LoVo (cell line): ENCODE measurements around the gene PRRT3.
"Not testable (repeated sequence)": the region's sequence is repeated elsewhere in the genome, so short reads cannot be mapped to it uniquely, and the experiment has no call there.

Source experiments
- DNase-seq: peaks from one replicate; pipeline ENCODE4 v3.0.0-alpha.2; 2016; ENCODE audit warnings: low spot score

Gene PRRT3

DNA sequence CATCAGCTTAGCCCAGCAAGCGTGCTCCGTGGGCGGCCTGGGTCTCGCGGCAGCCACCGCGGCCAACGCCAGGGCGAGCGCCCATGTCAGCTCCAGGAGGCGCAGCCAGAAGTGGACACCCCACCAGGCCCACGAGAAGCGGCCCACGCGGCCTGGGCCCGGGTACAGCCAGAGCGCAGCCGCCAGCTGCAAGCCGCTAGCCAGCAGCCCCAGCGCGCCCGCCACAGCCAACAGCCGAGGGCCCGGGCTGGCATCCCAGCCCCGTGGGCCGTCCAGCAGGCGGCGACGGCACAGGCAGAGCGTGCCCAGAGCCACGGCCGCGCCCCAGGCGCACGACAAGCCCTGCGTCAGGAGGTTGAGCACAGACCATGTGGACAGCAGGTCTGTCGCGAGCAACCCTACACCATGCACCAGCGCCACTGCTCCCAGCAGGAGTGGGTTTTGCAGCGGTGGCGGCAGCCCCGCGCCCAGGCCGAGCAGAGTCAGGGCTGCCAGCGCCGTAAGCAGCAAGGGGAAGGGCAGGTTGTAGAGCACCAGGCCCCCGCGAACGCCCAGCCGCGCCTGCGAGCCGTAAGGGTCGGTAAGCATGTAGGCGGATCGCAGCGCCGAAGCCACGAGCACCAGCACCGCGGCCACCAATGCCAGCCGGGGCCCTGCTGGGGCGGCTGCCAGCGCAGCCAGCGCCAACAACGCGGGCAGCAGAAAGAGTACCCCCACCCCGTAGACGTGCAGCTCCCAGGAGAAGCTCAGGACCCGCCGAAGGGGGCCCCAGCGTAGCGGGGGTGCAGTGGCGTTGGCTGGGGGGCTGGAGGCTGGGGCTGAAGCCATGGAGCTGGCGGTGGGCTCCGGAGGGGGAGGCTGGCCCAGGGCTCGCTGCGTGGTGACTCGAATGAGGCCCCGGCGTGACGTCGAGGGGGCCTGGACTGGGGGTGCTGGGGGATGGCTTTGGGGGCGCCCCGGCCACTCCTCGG, 4.9 kb downstream of the PRRT3 start:
- DNase-seq, result peak; percentile 89

DNA sequence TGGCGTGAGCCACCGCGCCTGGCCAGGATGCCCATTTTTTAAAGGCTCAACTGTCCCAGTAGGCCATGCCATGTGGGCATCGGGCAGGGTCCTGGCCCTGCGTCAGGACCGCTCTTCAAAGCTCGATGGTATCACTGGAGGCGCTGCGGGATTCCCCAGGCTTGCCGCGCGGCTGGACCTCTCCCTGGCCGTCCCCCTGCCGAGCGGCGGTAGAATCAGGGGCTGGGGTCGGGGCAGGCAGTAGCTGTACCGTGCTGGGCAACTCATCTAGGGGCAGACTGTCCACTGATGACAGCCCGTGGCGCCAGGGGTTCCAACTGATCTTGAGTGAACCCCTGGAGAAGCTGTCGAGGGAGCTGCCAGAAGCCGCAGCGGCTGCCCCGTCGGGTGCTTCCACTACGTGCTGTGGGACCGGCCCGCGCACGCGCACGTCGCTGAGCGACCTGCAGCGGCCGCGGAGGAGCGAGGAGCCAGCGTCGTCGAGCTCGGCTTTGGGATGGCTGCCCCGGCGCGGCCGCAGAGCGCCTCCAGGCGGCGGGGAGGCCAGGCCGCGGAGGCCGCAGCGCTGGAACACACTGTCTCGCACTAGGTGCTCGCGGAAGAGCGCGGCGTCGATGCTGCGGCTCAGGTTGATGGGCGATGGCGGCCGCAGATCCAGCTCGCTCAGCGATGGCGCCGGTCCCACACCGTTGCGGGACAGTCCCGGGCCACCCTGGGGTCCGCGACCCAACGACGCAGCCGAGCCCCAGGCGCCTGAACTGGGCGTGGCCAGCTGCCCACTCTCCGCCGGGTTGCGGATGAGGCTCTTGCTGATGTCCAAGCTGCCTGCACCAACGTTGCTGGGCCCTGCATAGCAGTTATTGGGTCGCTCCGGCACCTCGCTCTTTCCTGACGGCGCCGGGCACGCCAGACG, 5.8 kb downstream of the PRRT3 start:
- DNase-seq, result peak; percentile 85

DNA sequence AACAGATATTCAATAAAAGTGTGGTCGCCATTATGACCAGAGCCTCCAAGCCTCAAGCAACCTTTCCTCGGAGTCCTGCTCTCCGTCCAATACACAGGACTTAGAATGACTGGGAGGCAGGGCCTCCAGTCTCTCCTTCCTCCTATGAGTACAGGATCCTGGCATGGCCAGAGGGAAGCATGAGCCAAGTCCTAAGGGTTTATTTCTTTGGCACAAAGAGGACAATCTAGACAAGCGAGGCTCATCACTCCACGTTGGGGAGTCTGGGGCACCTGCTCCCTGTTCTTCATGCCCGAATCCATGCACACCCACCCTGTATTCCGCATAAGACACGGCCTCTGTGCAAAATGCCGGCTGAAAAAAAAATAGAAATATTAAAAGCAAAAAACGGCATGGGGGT, 6.8 kb downstream of the PRRT3 start:
- no peak for DNase-seq

DNA sequence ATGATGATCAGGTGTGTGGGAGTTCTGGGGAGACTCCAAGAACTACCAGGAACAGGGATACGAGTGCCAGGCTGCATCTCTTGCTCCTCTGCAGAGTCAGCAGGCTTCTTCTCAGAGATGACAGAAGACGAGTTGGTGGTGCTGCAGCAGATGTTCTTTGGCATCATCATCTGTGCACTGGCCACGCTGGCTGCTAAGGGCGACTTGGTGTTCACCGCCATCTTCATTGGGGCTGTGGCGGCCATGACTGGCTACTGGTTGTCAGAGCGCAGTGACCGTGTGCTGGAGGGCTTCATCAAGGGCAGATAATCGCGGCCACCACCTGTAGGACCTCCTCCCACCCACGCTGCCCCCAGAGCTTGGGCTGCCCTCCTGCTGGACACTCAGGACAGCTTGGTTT, 7.9 kb downstream of the PRRT3 start:
- DNase-seq, result no peak

DNA sequence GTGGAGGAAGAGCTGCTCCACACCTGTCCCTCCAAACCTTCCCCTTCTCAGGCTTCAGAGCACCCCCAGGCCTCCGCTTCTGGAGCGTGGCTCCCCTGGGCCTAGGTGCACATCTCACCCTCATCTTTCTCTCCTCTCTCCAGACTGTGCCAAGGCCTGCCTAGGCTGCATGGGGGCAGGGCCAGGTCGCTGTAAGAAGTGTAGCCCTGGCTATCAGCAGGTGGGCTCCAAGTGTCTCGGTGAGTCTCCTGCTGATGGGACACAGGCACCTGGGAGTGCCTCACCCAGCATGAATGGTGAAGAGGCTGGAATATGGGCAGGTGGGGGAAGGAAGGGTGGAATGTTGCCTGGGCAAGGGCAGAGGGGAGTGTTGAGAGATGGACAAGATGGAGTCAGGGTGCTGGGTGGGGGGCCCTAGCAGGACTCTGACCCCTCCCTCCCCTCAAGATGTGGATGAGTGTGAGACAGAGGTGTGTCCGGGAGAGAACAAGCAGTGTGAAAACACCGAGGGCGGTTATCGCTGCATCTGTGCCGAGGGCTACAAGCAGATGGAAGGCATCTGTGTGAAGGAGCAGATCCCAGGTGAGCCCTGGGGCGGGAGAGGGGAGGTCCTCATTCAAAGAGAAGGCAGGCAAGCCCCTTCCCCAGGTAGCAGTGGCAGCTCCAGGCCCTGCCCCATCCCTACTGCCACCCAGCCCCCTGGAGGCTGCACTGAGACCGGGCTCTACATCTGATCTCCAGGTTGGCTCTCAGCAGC, 9.1 kb downstream of the PRRT3 start:
- no peak for DNase-seq

DNA sequence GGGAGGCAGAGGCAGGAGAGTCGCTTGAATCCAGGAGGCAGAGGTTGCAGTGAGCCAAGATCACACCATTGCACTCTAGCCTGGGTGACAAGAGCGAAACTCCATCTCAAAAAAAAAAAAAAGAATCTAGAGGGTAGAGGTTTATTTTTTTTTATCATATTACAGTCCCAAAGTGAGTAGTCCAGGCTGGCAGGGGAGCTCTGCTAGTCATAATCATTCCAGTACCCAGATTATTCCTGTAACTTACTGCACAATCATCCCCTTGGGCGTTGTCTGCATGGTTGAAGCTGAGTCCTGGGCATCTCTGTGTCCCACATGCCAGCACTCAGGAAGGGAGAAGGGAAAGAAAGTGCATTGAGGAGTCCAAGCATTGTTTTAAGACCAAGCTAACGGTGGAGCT, 10.0 kb downstream of the PRRT3 start:
- DNase-seq, result no peak

DNA sequence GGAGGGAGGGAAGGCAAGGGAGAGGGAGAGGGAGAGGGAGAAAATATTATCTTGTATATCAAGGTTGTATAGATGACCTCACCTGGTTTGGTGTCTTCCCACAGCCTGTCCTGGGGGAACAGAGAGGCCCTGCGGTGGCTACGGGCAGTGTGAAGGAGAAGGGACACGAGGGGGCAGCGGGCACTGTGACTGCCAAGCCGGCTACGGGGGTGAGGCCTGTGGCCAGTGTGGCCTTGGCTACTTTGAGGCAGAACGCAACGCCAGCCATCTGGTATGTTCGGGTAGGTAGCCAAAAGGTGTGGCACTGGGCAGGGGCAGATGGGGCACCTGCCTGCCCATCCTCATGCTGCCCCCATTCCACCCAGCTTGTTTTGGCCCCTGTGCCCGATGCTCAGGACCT, 11.5 kb downstream of the PRRT3 start:
- DNase-seq, result no peak

DNA sequence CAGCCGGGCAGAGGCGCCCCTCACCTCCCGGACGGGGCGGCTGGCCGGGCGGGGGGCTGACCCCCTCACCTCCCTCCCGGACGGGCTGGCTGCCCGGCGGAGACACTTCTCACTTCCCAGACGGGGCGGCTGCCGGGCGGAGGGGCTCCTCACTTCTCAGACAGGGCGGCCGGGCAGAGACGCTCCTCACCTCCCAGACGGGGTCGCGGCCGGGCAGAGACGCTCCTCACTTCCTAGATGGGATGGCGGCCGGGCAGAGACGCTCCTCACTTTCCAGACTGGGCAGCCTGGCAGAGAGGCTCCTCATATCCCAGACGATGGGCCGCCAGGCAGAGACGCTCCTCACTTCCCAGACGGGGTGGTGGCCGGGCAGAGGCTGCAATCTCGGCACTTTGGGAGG, 12.3 kb downstream of the PRRT3 start:
- DNase-seq, result not testable (repeated sequence)

DNA sequence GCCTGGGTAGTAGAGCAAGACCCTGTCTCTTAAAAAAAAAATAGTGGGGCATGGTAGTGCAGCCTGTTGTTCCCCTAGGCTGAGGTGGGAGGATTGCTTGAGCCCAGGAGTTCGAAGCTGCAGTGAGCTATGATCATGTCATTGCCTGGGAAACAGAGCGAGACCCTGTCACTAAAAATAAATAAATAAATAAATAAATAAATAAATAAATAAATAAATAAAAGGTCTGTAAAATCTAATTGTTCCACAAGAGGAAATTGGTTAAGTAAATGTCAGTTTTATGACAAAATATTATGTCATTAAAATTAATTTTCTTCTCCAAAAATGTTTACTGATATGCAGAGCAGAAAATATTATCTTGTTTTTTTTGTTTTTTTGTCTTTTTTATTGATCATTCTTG, 13.2 kb downstream of the PRRT3 start:
- DNase-seq, result no peak

DNA sequence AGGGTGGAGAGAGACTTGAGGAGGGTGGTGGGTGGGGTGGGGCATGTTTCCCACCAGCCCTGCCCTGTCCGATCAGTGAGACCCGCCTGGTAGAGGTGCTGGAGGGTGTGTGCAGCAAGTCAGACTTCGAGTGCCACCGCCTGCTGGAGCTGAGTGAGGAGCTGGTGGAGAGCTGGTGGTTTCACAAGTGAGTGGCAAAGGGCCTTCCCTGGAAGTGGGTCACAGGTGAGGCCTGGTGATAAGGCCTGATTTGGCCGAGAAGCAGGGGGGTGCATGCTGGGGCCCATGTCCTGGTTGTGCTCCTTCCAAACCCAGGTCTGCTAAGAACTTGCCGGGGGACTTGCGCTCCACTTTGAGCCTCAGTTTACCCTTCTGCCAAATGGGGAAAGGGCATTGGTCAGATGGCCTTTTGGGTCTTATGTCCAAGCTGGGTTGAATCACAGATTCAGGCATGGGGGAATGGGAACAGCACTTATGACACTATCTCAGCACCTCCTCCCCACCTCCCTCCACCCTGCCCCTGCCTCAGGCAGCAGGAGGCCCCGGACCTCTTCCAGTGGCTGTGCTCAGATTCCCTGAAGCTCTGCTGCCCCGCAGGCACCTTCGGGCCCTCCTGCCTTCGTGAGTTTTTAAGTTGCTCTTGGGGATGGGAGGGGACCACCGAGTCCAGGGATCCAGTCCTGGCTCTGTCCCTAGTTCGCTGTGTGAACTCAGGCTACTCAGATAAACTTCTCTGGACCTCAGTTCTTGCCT, 14.5 kb downstream of the PRRT3 start:
- DNase-seq, result no peak

DNA sequence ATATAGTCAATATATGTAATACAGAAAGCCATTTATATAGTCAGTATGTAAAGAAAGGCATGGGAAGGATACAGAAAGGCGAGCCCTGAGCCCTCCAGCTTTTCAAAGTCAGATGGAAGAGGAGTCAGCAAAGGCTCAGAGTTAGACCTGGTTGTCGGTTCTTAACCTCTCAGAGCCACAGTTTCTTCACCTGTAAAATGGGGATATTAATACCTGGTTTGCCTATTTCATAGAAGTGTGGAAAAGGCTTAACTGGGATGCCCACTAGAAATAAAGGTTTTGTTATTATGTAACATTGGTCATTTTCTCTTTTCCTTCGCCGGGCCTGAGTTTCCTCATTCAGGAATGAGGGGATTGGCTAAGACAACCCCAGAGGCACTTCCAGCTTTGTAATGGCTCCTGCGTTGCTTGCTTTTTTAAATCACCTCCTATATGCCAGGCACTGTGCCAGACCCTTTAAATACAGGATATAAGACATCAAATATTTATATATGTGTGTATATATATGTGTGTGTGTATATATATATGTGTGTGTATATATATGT, 16.2 kb downstream of the PRRT3 start:
- DNase-seq, result no peak

DNA sequence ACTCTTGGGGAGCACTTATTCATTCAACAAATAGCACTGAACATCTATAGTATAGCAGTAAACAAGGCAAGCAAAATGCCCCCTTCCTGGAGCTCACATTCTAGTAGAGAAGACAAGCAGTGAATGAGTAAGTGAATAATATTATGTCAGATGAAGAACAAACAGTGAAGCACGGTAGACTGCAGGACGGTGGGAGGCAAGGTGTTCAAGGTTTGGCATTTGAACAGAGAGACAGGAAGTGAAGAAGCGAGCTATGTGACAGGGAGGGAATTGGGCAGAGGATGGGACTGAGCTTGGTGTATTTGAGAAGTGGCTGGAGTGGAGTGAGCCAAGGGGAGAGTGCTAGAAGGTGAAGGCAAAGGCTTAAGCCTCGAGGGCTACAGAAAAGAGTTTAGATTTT, 17.2 kb downstream of the PRRT3 start:
- DNase-seq, result no peak

DNA sequence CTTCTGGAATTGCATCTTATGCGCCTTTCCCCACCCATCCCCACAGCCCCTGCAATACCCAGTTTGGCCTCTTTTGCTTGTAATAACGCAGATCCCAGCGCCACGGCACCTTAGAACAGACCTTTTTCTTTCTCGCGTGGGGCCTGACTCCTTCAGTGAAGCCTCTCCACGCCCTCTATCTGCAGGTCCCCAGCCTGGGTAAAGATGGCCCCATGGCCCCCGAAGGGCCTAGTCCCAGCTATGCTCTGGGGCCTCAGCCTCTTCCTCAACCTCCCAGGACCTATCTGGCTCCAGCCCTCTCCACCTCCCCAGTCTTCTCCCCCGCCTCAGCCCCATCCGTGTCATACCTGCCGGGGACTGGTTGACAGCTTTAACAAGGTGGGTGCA, 18.0 kb downstream of the PRRT3 start:
- no peak for DNase-seq

DNA sequence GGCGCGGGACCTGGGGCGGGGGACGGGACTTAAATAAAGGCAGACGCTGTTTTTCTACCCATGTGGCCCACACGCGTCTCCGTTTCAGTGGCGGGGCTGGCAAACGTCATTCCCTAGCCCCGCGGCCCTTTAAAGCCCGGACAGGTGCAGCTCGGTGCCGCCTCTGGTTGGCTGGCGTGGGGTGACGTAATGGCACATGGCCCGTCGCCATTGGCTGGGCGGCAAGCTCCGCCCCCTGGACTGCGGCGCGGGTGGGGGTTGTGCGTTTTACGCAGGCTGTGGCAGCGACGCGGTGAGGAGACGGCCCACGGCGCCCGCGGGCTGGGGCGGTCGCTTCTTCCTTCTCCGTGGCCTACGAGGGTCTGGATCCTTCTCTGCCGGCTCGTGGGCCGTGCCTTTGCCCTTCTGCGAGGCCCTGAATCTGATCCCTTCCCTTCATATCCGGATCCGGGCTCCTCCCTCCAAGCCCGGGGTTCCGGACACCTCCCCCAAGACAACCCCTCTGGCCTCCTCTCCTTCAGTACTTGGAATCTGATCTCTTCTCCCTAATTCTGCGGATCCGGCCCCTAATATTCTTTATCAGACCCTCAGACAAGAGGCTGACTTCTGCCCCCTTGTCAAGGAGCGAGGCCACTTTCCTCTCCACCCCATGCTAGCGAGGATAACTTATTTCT, 18.5 kb downstream of the PRRT3 start, which contains the start of gene CRELD1:
TSS of gene CRELD1 (plus strand) at position 274 of the 674 bp plus-strand sequence. CDS start 605 bp downstream, outside the sequence.
- peak; percentile 96 for DNase-seq

DNA sequence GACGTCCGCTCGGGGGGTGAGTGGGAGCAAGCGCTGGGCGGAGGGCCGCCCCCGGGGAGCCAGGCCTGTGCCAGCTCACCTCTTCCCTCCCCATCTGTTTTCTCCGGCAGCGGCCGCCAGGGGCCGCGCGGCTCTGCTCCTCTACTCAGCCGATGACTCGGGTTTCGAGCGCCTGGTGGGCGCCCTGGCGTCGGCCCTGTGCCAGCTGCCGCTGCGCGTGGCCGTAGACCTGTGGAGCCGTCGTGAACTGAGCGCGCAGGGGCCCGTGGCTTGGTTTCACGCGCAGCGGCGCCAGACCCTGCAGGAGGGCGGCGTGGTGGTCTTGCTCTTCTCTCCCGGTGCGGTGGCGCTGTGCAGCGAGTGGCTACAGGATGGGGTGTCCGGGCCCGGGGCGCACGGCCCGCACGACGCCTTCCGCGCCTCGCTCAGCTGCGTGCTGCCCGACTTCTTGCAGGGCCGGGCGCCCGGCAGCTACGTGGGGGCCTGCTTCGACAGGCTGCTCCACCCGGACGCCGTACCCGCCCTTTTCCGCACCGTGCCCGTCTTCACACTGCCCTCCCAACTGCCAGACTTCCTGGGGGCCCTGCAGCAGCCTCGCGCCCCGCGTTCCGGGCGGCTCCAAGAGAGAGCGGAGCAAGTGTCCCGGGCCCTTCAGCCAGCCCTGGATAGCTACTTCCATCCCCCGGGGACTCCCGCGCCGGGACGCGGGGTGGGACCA, 19.2 kb downstream of the PRRT3 start:
- DNase-seq, result peak; percentile 82

DNA sequence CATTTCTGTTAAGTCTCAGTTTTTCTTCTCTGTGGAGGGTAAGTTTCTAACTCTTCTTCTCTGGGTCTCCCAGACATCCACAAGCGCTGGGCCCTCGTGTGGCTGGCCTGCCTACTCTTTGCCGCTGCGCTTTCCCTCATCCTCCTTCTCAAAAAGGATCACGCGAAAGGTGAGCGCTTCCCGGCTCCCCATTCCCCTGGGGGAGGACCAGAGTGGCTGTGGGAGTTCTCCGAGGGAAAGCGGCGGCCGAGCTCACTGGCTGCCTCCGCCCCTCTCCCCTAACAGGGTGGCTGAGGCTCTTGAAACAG, 19.7 kb downstream of the PRRT3 start:
- no peak for DNase-seq

DNA sequence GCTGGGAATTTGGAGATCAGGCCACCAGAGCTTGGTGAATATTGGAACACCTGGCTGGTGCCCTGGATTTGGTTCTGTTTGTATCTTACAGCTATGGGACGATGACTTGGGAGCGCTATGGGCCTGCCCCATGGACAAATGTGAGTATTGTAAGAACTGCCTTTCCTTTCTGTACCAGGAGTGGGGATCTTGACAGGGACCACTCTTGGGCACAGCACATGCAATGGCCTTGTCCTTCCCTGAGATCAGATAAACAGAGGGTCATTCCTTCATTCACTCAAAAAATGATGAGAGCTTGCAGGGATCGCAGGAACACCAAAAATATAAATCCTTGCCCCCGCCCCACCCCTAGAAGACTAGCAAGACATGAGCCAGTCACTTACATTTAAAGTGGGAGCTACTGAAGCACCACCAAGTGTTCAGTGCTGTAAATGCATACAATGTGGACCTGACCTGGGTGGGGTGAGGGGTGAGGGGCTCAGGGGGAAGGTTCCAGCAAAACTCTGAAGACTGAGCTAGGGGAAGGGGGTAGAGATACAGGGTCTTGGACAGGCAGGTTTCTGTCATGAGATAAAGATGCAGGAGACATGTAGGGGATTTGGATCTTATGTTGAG, 21.3 kb downstream of the PRRT3 start:
- DNase-seq, result no peak

DNA sequence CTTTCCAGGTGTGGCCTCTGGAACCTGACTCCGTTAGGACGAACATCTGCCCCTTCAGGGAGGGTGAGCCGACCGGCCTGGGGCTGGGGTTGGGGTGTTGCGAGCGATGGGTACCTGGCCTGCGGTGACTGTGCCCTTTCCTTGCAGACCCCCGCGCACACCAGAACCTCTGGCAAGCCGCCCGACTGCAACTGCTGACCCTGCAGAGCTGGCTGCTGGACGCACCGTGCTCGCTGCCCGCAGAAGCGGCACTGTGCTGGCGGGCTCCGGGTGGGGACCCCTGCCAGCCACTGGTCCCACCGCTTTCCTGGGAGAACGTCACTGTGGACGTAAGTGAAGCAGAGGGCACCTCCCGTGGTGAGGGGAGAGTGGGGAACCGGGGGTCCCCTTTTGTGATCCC, 24.1 kb downstream of the PRRT3 start:
- no peak for DNase-seq

DNA sequence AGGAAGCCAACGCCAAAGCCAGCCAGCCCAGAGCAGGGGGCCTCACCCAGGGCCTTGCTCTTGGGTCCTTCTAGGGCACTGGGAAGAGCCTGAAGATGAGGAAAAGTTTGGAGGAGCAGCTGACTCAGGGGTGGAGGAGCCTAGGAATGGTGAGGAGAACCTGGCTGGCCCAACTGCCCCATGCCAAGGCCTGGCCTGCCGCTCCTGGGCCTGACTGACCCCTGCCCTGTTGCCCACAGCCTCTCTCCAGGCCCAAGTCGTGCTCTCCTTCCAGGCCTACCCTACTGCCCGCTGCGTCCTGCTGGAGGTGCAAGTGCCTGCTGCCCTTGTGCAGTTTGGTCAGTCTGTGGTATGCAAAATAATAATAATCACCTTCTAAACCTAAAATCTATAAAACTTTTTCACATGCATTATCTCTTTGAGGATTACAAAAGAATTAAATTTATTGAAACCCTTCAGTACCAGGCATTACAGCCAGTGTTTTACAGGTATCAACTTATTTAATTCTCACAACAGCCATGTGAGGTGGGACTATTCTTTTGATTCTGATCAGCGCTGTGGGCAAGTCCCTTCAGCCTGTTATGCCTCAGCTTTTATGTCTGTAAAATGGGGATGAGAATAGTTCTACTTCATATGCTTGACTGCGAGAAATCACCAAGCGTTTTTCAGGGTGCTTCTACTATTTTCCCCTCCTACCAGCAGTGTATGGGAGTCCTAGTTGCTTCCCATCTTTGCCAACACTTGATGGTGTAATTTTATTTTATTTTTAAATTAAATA, 33.8 kb downstream of the PRRT3 start:
- DNase-seq, result no peak
